ENCODE data around the gene RAPGEF2.
"Not testable (repeated sequence)": the region's sequence is repeated elsewhere in the genome, so short reads cannot be mapped to it uniquely, and the experiment has no call there.

RAPGEF2 gene

GRCh38 chr4:159102622-159103383, at the start of gene RAPGEF2:
TSS of gene RAPGEF2 (plus strand) at chr4:159103079. CDS start at chr4:159104163, 1,084 bp downstream.
- DNase-seq (ENCODE audit: low read depth, low spot score) = peak; percentile 63

- DNase-seq (ENCODE audit: low read depth, low spot score) = no peak
Measured at GRCh38 chr4:159055833-159056232, 47.0 kb upstream of the RAPGEF2 start.

- no peak for DNase-seq (ENCODE audit: low read depth, low spot score)
Measured at GRCh38 chr4:159060161-159060560, 42.7 kb upstream of the RAPGEF2 start.

GRCh38 chr4:159062381-159062780, 40.5 kb upstream of the RAPGEF2 start:
- no peak for DNase-seq (ENCODE audit: low read depth, low spot score)

- no peak for DNase-seq (ENCODE audit: low read depth, low spot score)
Measured at GRCh38 chr4:159065513-159066240, 37.2 kb upstream of the RAPGEF2 start.

- not testable (repeated sequence) for DNase-seq (ENCODE audit: low read depth, low spot score)
Measured at GRCh38 chr4:159068139-159068538, 34.7 kb upstream of the RAPGEF2 start.

- peak; percentile 42 for DNase-seq (ENCODE audit: low read depth, low spot score)
Measured at GRCh38 chr4:159069922-159070321, 33.0 kb upstream of the RAPGEF2 start.

GRCh38 chr4:159070742-159071141, 32.1 kb upstream of the RAPGEF2 start:
- DNase-seq (ENCODE audit: low read depth, low spot score) = peak; percentile 83

GRCh38 chr4:159071178-159071968, 31.5 kb upstream of the RAPGEF2 start:
- DNase-seq (ENCODE audit: low read depth, low spot score) = peak; percentile 20

- no peak for DNase-seq (ENCODE audit: low read depth, low spot score)
Measured at GRCh38 chr4:159071969-159072765, 30.7 kb upstream of the RAPGEF2 start.

- DNase-seq (ENCODE audit: low read depth, low spot score) = no peak
Measured at GRCh38 chr4:159075531-159075932, 27.3 kb upstream of the RAPGEF2 start.

GRCh38 chr4:159077018-159077417, 25.9 kb upstream of the RAPGEF2 start:
- DNase-seq (ENCODE audit: low read depth, low spot score) = not testable (repeated sequence)

GRCh38 chr4:159077702-159078495, 25.0 kb upstream of the RAPGEF2 start:
- peak; percentile 43 for DNase-seq (ENCODE audit: low read depth, low spot score)

- no peak for DNase-seq (ENCODE audit: low read depth, low spot score)
Measured at GRCh38 chr4:159079074-159079473, 23.8 kb upstream of the RAPGEF2 start.

- no peak for DNase-seq (ENCODE audit: low read depth, low spot score)
Measured at GRCh38 chr4:159086606-159087005, 16.3 kb upstream of the RAPGEF2 start.

GRCh38 chr4:159090255-159090654, 12.6 kb upstream of the RAPGEF2 start:
- DNase-seq (ENCODE audit: low read depth, low spot score) = no peak

GRCh38 chr4:159094156-159094555, 8.7 kb upstream of the RAPGEF2 start:
- DNase-seq (ENCODE audit: low read depth, low spot score) = not testable (repeated sequence)

GRCh38 chr4:159096434-159096833, 6.4 kb upstream of the RAPGEF2 start:
- no peak for DNase-seq (ENCODE audit: low read depth, low spot score)

GRCh38 chr4:159097144-159097543, 5.7 kb upstream of the RAPGEF2 start:
- DNase-seq (ENCODE audit: low read depth, low spot score) = no peak

- DNase-seq (ENCODE audit: low read depth, low spot score) = no peak
Measured at GRCh38 chr4:159097785-159098184, 5.1 kb upstream of the RAPGEF2 start.

Data from brain pericyte (primary cell).